Renal cortex interstitium (tissue), 11 donors: Measurements from ENCODE around the gene IL36B. TPM values are rescaled to one million over a fixed set of nuclear protein-coding genes. Genes with fewer than 3 reads are reported as not detected.

Source experiments
- DNase-seq, 11 donors: peaks; one replicate each; pipeline ENCODE4 v3.0.0-alpha.2; 2013; ENCODE audit warnings: low read depth in 9 of 11, low spot score in 4 of 11; ENCODE audit errors: extremely low read depth in 1 of 11
- polyA plus RNA-seq, 3 donors: library from polyadenylated mRNA; unstranded; fragments of 120-200 nt; gene quantifications; one replicate each; pipeline ENCODE4 v1.2.1, GENCODE V29; 2013; ENCODE audit not compliant: insufficient read length in 3 of 3

The IL36B gene
- polyA plus RNA-seq, 3 donors: not detected

DNA sequence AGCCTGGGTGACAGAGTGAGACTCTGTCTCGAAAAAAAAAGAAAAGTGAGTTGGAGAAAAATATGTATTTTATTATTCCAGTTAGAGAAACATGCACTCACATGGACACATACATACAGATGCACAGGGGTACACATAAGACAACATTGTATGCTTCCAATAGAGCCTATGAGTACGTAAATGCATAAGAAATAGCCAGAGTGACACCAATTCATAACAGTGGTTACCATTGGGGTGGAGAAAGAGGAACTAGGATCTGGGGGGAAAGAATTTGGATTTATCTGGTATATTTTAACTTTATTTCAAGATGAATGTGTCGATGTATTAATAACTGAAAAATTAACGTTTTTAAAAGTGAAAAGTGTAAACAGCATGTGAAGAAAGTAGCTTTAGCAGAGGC lies 31.4 kb downstream of the IL36B start:
- no peak for DNase-seq

GRCh38 chr2:113018509-113018908 lies 34.2 kb downstream of the IL36B start:
- DNase-seq: no peak

DNA sequence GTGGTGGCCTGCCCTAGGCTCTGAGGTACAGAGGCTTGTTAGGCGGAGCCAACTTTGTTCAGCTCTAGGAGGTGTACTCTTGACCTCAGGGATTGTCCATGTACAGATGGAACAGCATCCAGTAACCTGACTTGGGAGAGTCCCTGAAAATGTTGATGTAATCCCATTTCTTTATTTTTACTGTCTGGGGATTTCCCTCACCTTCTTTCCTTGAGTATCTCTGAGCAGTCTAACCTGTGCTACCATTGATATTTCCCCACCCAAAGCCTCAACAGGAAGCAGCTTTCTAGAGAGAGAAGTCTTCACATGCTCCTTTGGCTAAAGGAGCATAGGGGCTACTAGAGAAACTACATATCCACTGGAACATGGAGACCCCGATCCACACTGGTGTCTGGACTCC lies 37.0 kb downstream of the IL36B start:
- DNase-seq: no peak

DNA sequence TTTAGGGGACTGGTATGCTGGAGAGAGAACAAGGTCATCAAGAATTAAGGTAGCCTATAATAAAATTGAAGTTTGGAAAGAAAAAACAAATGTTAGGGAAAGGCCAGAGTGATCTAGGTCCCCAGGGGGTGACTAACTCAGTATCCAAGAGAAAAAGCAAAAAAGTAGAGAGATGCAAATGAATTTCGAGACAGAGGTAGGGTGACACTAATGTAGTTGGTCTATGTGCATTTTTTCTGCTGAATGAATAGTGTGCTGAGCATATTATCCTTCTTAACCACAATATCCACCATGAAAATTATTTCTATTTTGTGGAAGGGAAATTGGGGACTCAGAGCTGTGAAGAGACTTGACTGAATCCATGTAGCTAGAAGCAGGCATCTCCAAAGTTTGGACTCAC lies 37.6 kb downstream of the IL36B start:
- no peak for DNase-seq

- no peak for DNase-seq
These were observed 38.6 kb downstream of the IL36B start for GRCh38 chr2:113014067-113014466.

- no peak for DNase-seq
These were observed 39.4 kb downstream of the IL36B start for GRCh38 chr2:113013336-113013661.

- no peak for DNase-seq
These were observed 40.0 kb downstream of the IL36B start for GRCh38 chr2:113012436-113013335.

DNA sequence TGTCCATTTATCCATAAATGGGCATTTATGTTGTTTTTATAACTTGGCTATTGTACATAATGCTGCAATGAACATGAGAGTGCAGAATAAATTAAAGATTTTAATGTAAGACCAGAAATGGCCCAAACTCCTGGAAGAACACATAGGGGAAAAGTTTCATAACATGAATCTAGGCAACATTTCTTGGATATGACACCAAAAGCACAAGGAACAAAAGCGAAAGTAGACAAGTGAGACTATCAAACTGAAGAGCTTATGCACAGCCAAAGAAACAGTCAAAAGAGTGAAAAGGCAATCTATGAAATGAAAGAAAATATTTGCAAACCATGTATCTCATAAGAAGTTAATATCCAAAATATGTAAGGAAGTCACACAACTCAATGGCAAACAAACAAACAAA lies 41.6 kb downstream of the IL36B start:
- no peak for DNase-seq

- no peak for DNase-seq
These were observed 42.6 kb downstream of the IL36B start for GRCh38 chr2:113010088-113010487.

GRCh38 chr2:113009622-113010021 lies 43.0 kb downstream of the IL36B start:
- DNase-seq: no peak

DNA sequence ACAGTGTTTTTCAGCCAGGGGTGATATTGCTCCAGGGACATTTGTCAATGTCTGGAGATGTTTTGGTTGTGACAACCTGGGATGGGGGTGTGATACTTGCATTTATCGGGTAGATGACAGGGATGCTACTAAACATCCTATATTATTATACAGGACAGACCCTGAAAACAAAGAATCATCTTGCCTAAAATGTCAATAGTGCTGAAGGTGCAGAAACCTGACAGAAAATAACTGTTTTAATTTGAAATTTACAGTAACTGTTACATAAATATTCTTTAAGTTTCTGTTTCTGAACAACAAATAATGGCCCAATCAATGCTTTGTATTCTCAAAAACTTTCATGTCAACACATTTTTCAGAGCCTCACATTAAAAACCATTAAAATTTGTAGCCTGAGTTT lies 45.4 kb downstream of the IL36B start:
- no peak for DNase-seq

DNA sequence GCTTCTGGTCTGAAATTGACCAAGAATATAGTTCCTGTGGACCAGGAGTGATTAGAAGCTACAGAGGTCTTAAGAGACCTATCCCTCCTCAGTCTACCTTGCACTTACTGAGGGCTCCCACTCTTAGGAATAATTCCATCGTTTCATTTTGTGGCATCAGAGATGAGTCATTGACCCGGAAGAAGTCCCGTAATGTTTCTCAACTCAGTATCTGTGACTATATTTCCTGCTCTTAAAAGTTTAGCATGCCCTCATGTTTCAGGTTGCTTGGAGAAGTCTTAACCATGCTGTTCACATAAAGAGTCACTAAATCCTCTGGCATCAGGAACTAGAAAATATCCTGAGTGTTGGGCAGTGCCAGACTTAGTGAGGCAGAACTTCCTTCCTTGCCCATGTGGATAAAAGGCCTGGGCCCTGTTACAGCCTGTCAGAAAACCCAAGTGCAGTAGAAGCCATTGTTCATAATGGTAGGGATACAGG lies 47.6 kb downstream of the IL36B start, which contains the start of gene IL36A:
Gene IL36A, plus strand, starts transcription at position 430 of the 480 bp plus-strand sequence. CDS start 413 bp downstream, outside the sequence.
- DNase-seq: no peak

DNA sequence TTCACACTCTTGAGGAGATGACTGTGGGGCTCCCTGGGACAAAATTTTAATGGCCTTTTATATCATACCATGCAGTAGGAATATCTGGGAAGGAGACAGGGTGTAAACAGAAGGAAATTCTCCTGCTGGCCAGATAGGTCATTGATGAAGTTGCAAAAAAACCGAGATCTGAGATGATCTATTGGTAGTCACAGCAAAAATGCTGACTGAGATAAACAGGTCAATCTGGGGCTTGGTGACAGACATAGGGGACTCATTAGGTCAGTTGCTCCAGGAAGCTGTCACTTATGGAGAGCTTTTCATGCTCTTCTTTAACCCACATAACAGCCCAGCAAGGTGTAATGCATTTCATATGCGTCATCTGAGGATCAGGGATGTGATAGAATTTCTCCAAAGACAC lies 50.0 kb downstream of the IL36B start:
- no peak for DNase-seq

- no peak for DNase-seq
These were observed 52.2 kb downstream of the IL36B start for GRCh38 chr2:113000436-113000835.

GRCh38 chr2:112997151-112997550 lies 55.5 kb downstream of the IL36B start:
- DNase-seq: no peak

DNA sequence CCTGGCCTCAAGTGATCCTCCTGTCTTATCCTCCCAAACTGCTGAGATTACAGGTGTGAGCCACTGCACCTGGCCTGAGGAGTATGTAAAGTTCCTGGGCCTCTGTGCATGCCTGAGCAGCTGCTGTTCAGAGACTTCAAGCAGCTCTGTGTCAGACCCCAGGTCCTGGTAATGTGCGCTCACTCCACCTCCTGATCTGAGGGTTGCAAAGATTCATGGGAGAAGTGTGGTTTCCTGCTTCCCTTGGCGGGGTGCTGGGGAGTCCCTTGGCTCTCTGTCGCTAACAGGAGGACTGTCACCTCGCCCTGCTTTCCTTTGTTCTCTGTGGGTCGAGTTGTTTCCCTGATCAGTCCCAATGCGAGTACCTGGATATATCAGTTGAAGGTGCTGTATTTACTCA lies 56.0 kb downstream of the IL36B start:
- no peak for DNase-seq

GRCh38 chr2:112995346-112995920 lies 57.2 kb downstream of the IL36B start:
- no peak for DNase-seq

DNA sequence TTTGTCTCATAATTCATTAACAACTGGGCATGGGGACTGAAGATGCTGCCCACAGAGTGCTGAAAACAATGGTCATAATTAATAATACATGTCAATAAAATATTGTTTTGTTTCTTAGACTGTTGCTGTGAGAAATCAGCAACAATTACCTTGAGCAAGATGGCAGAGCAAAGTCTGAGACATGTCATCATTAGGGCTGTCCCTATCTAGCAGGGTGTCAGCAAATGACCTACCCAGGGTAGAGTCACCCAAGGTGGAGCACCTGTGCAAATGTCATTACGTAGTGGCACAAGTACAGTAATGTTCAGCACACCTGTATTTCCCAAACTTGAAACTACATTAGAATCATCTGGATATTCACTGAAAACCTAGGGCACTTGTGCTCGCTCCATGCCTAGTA lies 58.0 kb downstream of the IL36B start:
- no peak for DNase-seq

DNA sequence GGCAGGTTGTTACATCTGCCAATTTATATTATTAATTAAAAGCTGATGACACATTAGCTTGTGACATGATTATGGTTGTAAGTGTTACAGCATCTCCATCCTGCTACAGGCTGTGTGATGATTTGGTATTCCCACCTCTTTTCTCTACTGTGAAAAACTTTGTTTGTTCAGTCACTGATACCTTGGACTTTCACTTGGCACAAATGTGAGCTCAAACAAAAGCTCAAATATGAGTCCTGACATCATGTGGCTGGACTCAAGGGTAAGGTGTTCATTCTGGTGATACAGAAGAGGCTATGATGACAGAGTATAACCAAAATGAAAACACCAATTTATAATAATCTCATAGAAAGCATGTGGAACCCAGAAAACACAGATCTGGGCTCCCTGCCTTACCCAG lies 58.8 kb downstream of the IL36B start:
- DNase-seq: no peak

DNA sequence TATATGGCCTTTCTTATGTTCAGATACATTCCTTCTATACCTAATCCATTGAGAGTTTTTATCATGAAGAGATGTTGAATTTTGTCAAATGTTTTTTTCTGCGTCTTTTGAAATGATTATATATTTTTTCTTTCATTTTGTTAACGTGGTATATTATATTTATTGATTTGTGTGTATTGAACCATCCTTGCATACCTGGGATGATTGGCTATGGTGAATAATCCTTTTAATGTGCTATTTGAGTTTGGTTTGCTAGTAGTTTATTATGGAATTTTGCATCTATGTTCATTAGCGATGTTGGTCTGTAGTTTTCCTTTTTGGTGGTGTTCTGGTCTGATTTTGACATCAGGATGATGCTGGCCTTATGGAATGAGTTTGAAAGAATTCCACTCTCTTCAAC lies 63.1 kb downstream of the IL36B start:
- DNase-seq: no peak

- no peak for DNase-seq
These were observed 67.6 kb downstream of the IL36B start for GRCh38 chr2:112985090-112985489.
